ENCODE data around the gene MRPL52. TPM values are rescaled to one million over a fixed set of nuclear protein-coding genes. Genes with fewer than 3 reads are reported as not detected.

MRPL52 gene
- total and polyA plus RNA-seq, 10 of the 15 experiments (the other 5 are each of a cell fraction or from before 2014, with no cell fraction given), result 51.7 to 541 (median 142) TPM

DNA sequence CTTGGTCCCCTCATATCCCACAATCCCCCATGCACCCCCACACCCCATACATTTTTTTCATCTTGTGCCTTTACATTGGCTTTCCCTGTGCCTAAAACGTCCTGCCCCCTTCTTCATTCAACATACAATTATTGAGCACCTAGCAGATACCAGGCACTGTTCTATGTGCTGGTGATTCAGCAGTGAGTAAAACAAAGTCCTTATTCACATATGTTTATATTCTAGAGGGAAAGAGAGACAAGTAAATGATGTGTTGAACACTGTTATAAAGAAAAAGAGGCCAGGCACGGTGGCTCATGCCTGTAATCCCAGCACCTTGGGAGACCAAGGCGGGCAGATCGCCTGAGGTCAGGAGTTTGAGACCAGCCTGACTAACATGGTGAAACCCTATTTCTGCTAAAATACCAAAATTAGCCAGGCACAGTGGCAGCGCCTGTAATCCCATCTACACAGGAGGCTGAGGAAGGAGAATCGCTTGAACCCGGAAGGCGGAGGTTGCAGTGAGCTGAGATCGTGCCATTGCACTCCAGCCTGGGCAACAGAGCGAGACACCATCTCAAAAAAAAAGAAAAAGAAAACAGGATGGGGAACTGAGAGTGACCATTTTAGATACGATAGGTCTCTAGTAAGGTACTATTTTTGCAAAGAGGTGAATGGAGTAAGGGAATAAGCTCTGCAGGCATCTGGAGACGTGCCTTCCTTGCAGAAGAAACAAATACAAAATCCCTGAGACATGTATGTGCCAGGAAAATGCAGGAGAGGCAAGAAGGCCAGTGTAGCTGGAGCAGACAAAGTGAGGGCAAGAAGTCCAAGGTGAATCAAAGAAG is 26.6 kb upstream of the MRPL52 start:
- ChIA-PET POLR2A (interaction anchor here (0.5 to 17.5 kb wide), 7 partner anchors 10 to 1393 kb away, joined by 3 to 245 read pairs (median 3); partner anchors contain the start of gene SLC7A7), SMC1A (ENCODE audit: uncharacterized antibody, unreplicated experiment) (interaction anchor here (0.6 to 20.3 kb wide), 6 partner anchors 5 to 142 kb away, joined by 3 to 395 read pairs (median 27); partner anchors contain the start of genes OXA1L and SLC7A7), CTCF (interaction anchor here (0.7 to 5.8 kb wide), 10 partner anchors 8 to 127 kb away, joined by 3 to 29 read pairs (median 4); no protein-coding TSS in a partner anchor), RAD21 (ENCODE audit: unreplicated experiment) (interaction anchor here (0.8 to 14.2 kb wide), 6 partner anchors 8 to 58 kb away, joined by 3 to 219 read pairs (median 16); partner anchors contain the start of gene SLC7A7)
- under 1% methylated on average over 12 of the region's 12 CpGs for WGBS (ENCODE audit: insufficient coverage, insufficient replicate concordance, low lambda C conversion rate, missing lambda C conversion rate)
- intact Hi-C loops (cut with micrococcal nuclease; ENCODE audit: unreplicated experiment) (no loop called here), in situ Hi-C loops (cut with MboI) (no loop called here)
- Histone ChIP-seq H3K4me3 (peak overlapping the region; percentile 61), H2AFZ (ENCODE audit: control insufficient read depth, low read depth, low read length) (no peak overlapping the region), H3K36me3 (ENCODE audit: control insufficient read depth in 2 of 2, insufficient read depth in 2 of 2, low read length in 1 of 2) (peaks cover 0 to 2% of the 10 kb centered on the region in 2 experiments; a peak in 2 of 4 replicates), H3K27ac (ENCODE audit: control insufficient read depth, insufficient read depth) (peak overlapping the region; percentile 98), H3K79me2 (ENCODE audit: control insufficient read depth, insufficient read depth, low read length) (peaks cover 34% of the 10 kb centered on the region), H4K20me1 (ENCODE audit: control insufficient read depth, insufficient read depth) (no peaks in the 10 kb centered on the region), H3K9me3 (replicated peaks; ENCODE audit: control insufficient read depth, insufficient read depth, low read length) (no peaks in the 10 kb centered on the region), H3K4me1 (ENCODE audit: control insufficient read depth, insufficient read depth, low read length) (peaks cover 58% of the 10 kb centered on the region), H3K27me3 (replicated peaks in 1 of 2; ENCODE audit: control insufficient read depth in 2 of 2, insufficient read depth in 2 of 2, low read length in 1 of 2) (no peaks in the 10 kb centered on the region), H3K9ac (ENCODE audit: control insufficient read depth, insufficient read depth, low read length) (peak overlapping the region; percentile 72), H3K4me2 (ENCODE audit: control insufficient read depth, insufficient read depth) (peak overlapping the region; percentile 93)
- ATAC-seq (peak; percentile 80), FAIRE-seq (no peak), DNase-seq (ENCODE audit: low read depth, low spot score) (no peak)
- no TSS peak for BruUV-seq (replicated peaks)
- no peak for TF ChIP-seq MYC (IDR thresholded peaks at IDR 0.05; ENCODE audit: insufficient read depth, insufficient read length, insufficient replicate concordance, low read length, severe bottlenecking)
- TF ChIP-seq POLR2AphosphoS2 (IDR thresholded peaks at IDR 0.05; ENCODE audit: low read depth, low read length), result no peak
- no peak; the same call in 1 of the 2 replicates for TF ChIP-seq POLR2AphosphoS5 (IDR thresholded peaks at IDR 0.05; ENCODE audit: low read length)
- peak; percentile 91 for TF ChIP-seq SMARCA5 (IDR thresholded peaks at IDR 0.05)
- TF ChIP-seq ELK1 (IDR thresholded peaks at IDR 0.05; ENCODE audit: low read depth, low read length), result peak; percentile 17; the same call in 1 of the 2 replicates
- TF ChIP-seq USF1 (IDR thresholded peaks at IDR 0.05; ENCODE audit: borderline replicate concordance, extremely low read length, insufficient read depth, low read depth, low read length), result no peak
- TF ChIP-seq TCF7 (IDR thresholded peaks at IDR 0.05; ENCODE audit: borderline replicate concordance), result peak; percentile 23
- TF ChIP-seq FOXM1 (IDR thresholded peaks at IDR 0.05; ENCODE audit: low read depth, low read length), result peak; percentile 78
- no peak for TF ChIP-seq EZH2 (IDR thresholded peaks at IDR 0.05; ENCODE audit: borderline replicate concordance, control insufficient read depth, low read depth, low read length)
- TF ChIP-seq ESRRA (IDR thresholded peaks at IDR 0.05; ENCODE audit: low read length), result no peak
- TF ChIP-seq TCF12 (IDR thresholded peaks at IDR 0.05; ENCODE audit: low read depth, low read length), result no peak
- no peak for TF ChIP-seq BCL3 (IDR thresholded peaks at IDR 0.05; ENCODE audit: borderline replicate concordance, insufficient read depth, low read depth, low read length, poor library complexity, severe bottlenecking)
- no peak for TF ChIP-seq TCF3 (IDR thresholded peaks at IDR 0.05; ENCODE audit: borderline replicate concordance, insufficient read depth, low read depth, low read length)
- 0 out of 4 replicates have a peak, but pooled peaks of 1 of the 2 experiments have one; percentile 11 for TF ChIP-seq EP300 (IDR thresholded peaks at IDR 0.05; ENCODE audit: borderline replicate concordance in 1 of 2, control insufficient read depth in 1 of 2, low read depth in 2 of 2, low read length in 2 of 2)
- TF ChIP-seq, protein P1, sequence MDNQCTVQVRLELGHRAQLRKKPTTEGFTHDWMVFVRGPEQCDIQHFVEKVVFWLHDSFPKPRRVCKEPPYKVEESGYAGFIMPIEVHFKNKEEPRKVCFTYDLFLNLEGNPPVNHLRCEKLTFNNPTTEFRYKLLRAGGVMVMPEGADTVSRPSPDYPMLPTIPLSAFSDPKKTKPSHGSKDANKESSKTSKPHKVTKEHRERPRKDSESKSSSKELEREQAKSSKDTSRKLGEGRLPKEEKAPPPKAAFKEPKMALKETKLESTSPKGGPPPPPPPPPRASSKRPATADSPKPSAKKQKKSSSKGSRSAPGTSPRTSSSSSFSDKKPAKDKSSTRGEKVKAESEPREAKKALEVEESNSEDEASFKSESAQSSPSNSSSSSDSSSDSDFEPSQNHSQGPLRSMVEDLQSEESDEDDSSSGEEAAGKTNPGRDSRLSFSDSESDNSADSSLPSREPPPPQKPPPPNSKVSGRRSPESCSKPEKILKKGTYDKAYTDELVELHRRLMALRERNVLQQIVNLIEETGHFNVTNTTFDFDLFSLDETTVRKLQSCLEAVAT (IDR thresholded peaks at IDR 0.05), result peak; percentile 84; the same call in 1 of the 2 replicates
- TF ChIP-seq RAD21 (IDR thresholded peaks at IDR 0.05; ENCODE audit: insufficient read depth, low read depth, low read length), result no peak
